ENCODE measurements around the gene ALDOB.

Gene ALDOB

DNA sequence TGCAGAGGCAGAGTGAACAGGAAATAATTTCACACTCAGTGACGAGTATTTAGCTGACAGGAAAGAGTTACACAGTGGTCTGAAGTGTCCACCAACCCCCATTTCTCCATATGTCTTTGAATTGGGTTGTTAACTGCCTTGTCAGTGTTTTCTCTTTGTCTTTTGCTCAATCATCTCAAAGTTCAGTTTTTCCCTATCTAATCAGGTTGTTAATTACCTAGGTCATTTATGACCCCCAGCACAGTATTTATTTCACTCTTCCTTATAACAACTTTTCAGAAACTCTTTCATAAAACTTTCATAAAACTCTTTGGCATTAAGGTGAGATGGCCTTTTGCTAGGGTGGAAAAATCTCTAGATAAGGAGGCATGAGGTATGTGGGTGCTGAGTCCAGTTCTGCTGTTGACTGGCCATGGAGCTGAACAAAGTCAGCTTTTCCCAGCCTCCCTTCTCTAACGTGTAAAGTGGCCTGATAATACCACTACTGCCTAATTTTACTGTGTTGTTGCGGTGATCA, 5.2 kb upstream of the ALDOB start:
- POLR2A ChIA-PET: no interaction called here
- TF ChIP-seq FOXM1 (IDR thresholded peaks at IDR 0.05; ENCODE audit: borderline replicate concordance): no peak
- TF ChIP-seq L3MBTL2 (conservative IDR thresholded peaks at IDR 0.05): no peak
- TF ChIP-seq SUZ12 (IDR thresholded peaks at IDR 0.05): no peak
- TF ChIP-seq ARNT (IDR thresholded peaks at IDR 0.05): no peak
- TF ChIP-seq ZNF384 (IDR thresholded peaks at IDR 0.05): no peak
- no peak for TF ChIP-seq ELF4 (IDR thresholded peaks at IDR 0.05)
- TF ChIP-seq SP1 (IDR thresholded peaks at IDR 0.05): no peak
- TF ChIP-seq TARDBP (IDR thresholded peaks at IDR 0.05): no peak
- no peak for TF ChIP-seq CTBP1 (IDR thresholded peaks at IDR 0.05; ENCODE audit: borderline replicate concordance)
- no peak for TF ChIP-seq LEF1 (IDR thresholded peaks at IDR 0.05; ENCODE audit: borderline replicate concordance)
- no peak for TF ChIP-seq NFRKB (IDR thresholded peaks at IDR 0.05)
- TF ChIP-seq, protein P1, sequence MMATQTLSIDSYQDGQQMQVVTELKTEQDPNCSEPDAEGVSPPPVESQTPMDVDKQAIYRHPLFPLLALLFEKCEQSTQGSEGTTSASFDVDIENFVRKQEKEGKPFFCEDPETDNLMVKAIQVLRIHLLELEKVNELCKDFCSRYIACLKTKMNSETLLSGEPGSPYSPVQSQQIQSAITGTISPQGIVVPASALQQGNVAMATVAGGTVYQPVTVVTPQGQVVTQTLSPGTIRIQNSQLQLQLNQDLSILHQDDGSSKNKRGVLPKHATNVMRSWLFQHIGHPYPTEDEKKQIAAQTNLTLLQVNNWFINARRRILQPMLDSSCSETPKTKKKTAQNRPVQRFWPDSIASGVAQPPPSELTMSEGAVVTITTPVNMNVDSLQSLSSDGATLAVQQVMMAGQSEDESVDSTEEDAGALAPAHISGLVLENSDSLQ (IDR thresholded peaks at IDR 0.05): no peak
- no peak for TF ChIP-seq FOXA1 (IDR thresholded peaks at IDR 0.05)
- TF ChIP-seq FOXK2 (IDR thresholded peaks at IDR 0.05): no peak
- TF ChIP-seq BHLHE40 (IDR thresholded peaks at IDR 0.05; ENCODE audit: borderline replicate concordance): no peak
- no peak for DNase-seq (ENCODE audit: extremely low spot score)
- CTCF ChIA-PET: no interaction called here

DNA sequence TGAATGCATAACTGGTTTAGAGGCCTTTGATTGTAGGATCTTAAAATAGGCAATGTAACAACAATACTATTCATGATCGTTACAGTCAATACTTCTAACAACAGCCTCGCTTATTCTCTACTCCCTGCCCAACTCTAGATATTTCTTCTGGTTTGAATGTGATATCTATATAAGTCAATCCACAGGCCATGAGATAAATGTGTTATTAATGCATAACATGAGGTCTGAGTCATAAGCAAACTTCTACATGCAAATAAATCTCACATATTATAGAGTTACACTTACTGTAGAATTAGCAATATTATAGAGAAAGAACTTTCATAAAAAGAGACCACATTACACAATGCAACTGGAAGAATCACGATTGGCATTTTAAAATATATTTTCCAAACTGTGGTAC, 2.9 kb upstream of the ALDOB start:
- CTCF ChIA-PET: interaction anchor here (0.9 kb wide), 1 partner anchor 11 kb away, joined by 3 read pairs; no protein-coding TSS in a partner anchor
- POLR2A ChIA-PET: no interaction called here
- DNase-seq (ENCODE audit: extremely low spot score): no peak
- TF ChIP-seq ZNF384 (IDR thresholded peaks at IDR 0.05): no peak
- no peak for TF ChIP-seq SP1 (IDR thresholded peaks at IDR 0.05)

DNA sequence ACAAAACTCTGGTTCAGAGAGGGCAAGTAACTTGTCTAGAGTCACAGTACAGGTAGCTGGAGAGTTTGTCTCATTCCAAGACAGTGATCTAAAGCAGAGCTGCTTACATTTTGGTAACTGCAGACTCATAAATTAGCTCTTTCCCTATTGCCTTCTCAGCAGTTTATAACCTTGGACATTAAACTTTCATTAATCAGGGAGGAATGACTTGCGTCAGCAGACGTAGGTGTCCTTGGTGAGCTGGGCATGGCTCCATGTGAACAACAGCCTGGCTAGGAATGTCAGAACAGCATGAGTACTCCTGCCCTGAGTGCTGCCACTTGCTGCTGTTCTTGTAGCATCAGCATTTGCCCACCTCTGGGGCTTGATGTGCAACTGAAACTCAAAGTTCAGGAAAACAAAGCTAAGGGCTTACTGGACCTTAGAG, 2.2 kb upstream of the ALDOB start:
- POLR2A ChIA-PET: no interaction called here
- CTCF ChIA-PET: interaction anchor here (0.9 kb wide), 1 partner anchor 11 kb away, joined by 3 read pairs; no protein-coding TSS in a partner anchor
- DNase-seq (ENCODE audit: extremely low spot score): no peak
- TF ChIP-seq LEF1 (IDR thresholded peaks at IDR 0.05; ENCODE audit: borderline replicate concordance) (no peak), SUZ12 (IDR thresholded peaks at IDR 0.05) (no peak), NFRKB (IDR thresholded peaks at IDR 0.05) (no peak), FOXM1 (IDR thresholded peaks at IDR 0.05; ENCODE audit: borderline replicate concordance) (no peak)

DNA sequence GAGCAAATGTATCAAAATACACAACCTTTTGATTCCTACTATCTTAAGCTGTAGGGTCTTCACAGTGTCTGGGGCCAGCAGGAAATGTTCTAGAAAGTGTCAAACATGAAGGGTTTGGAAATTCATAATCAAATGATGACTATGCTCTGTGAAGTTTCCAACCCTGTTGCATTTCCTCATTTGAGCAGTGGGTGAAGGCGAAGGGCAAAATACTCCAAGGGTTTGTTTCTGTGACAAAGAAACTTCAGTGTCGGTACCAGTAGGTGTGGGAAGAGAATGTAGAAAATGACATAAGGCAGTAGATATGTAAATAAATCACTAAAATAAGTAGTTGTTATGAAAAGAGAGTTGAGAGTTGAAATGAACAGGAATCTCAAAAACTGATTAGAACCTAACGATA, 576 bp downstream of the ALDOB start:
- no peak for DNase-seq (ENCODE audit: extremely low spot score)
- ChIA-PET CTCF (no interaction called here), POLR2A (interaction anchor here (1.2 kb wide), 1 partner anchor 14 kb away, joined by 3 read pairs; no protein-coding TSS in a partner anchor)
- TF ChIP-seq LEF1 (IDR thresholded peaks at IDR 0.05; ENCODE audit: borderline replicate concordance) (no peak), FOXK2 (IDR thresholded peaks at IDR 0.05) (no peak), FOXA1 (IDR thresholded peaks at IDR 0.05) (no peak), NFRKB (IDR thresholded peaks at IDR 0.05) (no peak), CTBP1 (IDR thresholded peaks at IDR 0.05; ENCODE audit: borderline replicate concordance) (no peak), SP1 (IDR thresholded peaks at IDR 0.05) (no peak), L3MBTL2 (conservative IDR thresholded peaks at IDR 0.05) (no peak)

DNA sequence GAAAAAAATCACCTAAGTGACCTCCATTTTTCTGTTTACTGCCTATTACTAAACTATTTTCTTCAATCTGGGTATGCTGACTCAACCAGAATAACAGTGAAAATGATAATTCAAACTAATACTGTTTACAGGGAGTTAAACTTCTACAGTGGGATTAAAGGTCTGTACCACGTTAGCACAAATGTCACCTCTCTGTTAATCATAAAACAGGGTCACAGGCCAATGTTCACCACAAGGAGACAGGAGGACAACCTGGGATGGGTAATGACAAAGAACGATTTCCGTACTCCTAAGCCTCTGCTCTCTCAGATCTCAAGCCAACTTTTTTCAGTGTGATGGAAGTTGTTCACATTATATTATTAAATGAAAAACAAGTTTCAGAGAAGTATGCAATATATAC, 2.3 kb downstream of the ALDOB start:
- TF ChIP-seq SUZ12 (IDR thresholded peaks at IDR 0.05): no peak
- ChIA-PET POLR2A (no interaction called here), CTCF (no interaction called here)
- no peak for DNase-seq (ENCODE audit: extremely low spot score)

DNA sequence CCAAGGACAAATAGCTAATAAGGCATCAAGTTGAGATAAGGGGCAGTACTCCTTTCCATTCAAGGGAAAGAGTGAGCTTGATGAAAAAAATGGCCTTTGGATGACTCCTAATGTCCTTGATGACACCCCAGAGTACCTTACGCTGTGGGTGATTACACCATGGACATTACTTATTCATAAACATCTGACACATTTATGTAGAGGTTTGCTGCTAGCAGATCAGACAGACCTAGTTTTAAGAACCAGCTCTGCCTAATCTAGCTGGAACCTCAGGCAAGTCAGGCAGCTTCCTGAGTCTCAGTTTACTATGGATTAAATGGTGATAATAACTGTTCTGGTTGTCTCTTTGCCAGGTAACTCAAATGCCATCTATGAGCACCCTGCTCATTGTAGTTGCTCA, 2.8 kb downstream of the ALDOB start:
- DNase-seq (ENCODE audit: extremely low spot score): no peak
- ChIA-PET POLR2A (interaction anchor here (0.7 kb wide), 1 partner anchor 34 kb away, joined by 3 read pairs; the partner anchor contains the start of genes MRPL50 and ZNF189), CTCF (no interaction called here)
- TF ChIP-seq LEF1 (IDR thresholded peaks at IDR 0.05; ENCODE audit: borderline replicate concordance) (no peak), HDGF (IDR thresholded peaks at IDR 0.05; ENCODE audit: borderline replicate concordance) (no peak), L3MBTL2 (conservative IDR thresholded peaks at IDR 0.05) (no peak), TARDBP (IDR thresholded peaks at IDR 0.05) (no peak), SP1 (IDR thresholded peaks at IDR 0.05) (no peak), FOXA1 (IDR thresholded peaks at IDR 0.05) (no peak), FOXM1 (IDR thresholded peaks at IDR 0.05; ENCODE audit: borderline replicate concordance) (no peak), ZNF384 (IDR thresholded peaks at IDR 0.05) (no peak), NFRKB (IDR thresholded peaks at IDR 0.05) (no peak), ELF4 (IDR thresholded peaks at IDR 0.05) (no peak), ARNT (IDR thresholded peaks at IDR 0.05) (no peak)

DNA sequence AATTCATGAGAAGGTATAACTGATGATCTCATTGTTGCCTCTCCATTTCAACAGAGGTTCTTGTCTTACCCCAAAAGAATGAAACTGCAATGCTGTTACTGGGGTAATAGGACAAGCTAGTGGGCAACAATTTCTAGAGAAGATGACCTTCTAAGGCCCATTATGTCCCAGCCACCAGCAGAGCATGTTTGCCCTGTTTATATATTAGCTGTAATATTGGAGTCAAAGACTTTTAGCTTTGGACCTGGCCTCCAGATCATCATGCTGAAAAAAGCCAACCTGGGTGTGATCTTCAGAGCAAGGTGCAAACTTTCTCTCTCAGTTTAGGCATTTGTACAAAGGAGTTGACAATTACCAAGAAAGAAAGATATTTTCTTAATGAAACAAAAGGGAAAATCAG, 3.4 kb downstream of the ALDOB start:
- no peak for DNase-seq (ENCODE audit: extremely low spot score)
- TF ChIP-seq ELF4 (IDR thresholded peaks at IDR 0.05) (no peak), SP1 (IDR thresholded peaks at IDR 0.05) (no peak), ZNF384 (IDR thresholded peaks at IDR 0.05) (no peak), L3MBTL2 (conservative IDR thresholded peaks at IDR 0.05) (no peak), LEF1 (IDR thresholded peaks at IDR 0.05; ENCODE audit: borderline replicate concordance) (no peak), SUZ12 (IDR thresholded peaks at IDR 0.05) (no peak), CTBP1 (IDR thresholded peaks at IDR 0.05; ENCODE audit: borderline replicate concordance) (no peak)
- ChIA-PET POLR2A (interaction anchor here (0.7 kb wide), 1 partner anchor 34 kb away, joined by 3 read pairs; the partner anchor contains the start of genes MRPL50 and ZNF189), CTCF (no interaction called here)

DNA sequence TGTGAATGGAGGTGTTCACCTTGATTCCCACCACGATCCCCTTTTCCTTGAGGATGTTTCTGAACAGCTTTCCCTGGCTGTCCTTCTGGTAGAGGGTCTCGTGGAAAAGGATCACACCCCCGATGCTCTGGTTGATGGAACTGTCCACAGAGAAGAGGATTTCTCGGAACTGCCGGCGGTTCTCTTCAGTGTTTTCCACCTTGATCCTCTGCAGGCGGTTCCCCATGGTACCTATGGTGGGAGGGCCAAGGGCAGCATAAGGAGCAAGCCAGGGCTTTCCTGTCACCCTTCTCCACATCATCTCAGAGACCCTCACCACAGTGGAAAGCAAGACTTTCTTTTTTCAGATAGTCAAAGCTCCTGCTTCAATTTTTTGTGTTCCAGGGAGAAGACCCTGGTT, 5.8 kb downstream of the ALDOB start:
- ChIA-PET CTCF (no interaction called here), POLR2A (no interaction called here)
- no peak for DNase-seq (ENCODE audit: extremely low spot score)
- TF ChIP-seq, protein P1 (IDR thresholded peaks at IDR 0.05): no peak
- no peak for TF ChIP-seq HDGF (IDR thresholded peaks at IDR 0.05; ENCODE audit: borderline replicate concordance)
- TF ChIP-seq FOXA1 (IDR thresholded peaks at IDR 0.05): no peak
- TF ChIP-seq ARNT (IDR thresholded peaks at IDR 0.05): no peak
- TF ChIP-seq ZNF384 (IDR thresholded peaks at IDR 0.05): no peak
- TF ChIP-seq LEF1 (IDR thresholded peaks at IDR 0.05; ENCODE audit: borderline replicate concordance): no peak
- no peak for TF ChIP-seq ELF4 (IDR thresholded peaks at IDR 0.05)
- TF ChIP-seq SP1 (IDR thresholded peaks at IDR 0.05): no peak
- TF ChIP-seq NFRKB (IDR thresholded peaks at IDR 0.05): no peak
- no peak for TF ChIP-seq FOXK2 (IDR thresholded peaks at IDR 0.05)
- no peak for TF ChIP-seq L3MBTL2 (conservative IDR thresholded peaks at IDR 0.05)
- TF ChIP-seq FOXM1 (IDR thresholded peaks at IDR 0.05; ENCODE audit: borderline replicate concordance): no peak
- TF ChIP-seq SUZ12 (IDR thresholded peaks at IDR 0.05): no peak
- no peak for TF ChIP-seq TARDBP (IDR thresholded peaks at IDR 0.05)
- TF ChIP-seq CTBP1 (IDR thresholded peaks at IDR 0.05; ENCODE audit: borderline replicate concordance): no peak
- TF ChIP-seq BHLHE40 (IDR thresholded peaks at IDR 0.05; ENCODE audit: borderline replicate concordance): no peak
